ENCODE results near the gene KLHL42.

KLHL42 gene

DNA sequence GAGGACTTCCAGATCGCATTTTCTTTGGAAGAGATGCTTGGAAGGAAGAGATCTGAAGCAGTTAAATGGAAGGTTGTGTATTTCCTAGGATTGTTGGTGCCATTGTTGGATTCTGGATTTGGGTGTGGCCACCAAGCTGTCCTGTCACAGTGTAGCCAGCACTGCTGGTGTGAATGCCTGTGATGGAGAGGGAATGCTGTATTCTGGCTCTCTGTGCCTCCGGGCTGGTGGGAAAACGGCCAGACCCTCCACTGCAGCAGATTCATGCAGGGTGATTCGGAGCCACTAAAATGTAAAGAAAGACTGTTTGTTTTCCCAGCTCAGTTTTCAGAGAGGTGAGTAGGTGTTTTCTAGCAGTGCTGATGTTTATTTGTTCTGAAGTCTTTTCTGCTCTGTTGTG is 30.7 kb downstream of the KLHL42 start:
- no peak for DNase-seq (ENCODE audit: extremely low spot score)
- CTCF ChIA-PET = interaction anchor here (1.3 to 3.6 kb wide), 2 partner anchors 9 to 10 kb away, joined by 3 to 39 read pairs; no protein-coding TSS in a partner anchor
- POLR2A ChIA-PET = no interaction called here
- TF ChIP-seq CTCF (IDR thresholded peaks at IDR 0.05; ENCODE audit: control extremely low read depth, extremely low read depth, low read depth, missing control alignments) = no peak

DNA sequence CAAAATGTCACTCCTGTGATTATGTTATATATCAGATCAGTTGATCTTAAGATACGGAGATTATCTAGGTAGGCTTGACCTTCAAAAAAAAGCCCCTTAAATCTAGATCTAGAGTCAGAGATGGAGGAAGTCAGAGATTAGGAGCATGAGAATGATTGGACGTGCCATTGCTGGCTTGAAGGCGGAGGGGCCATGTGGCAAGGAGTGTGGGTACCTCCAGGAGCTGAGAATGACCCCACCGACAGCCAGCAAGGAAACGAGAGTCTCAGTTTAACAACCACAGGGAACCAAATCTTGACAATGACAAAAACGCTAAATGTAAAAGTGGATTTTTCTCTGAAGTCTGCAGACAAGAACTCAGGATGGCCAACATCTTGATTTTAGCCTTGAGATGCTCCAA is 32.5 kb downstream of the KLHL42 start:
- DNase-seq (ENCODE audit: extremely low spot score) = no peak
- TF ChIP-seq CTCF (IDR thresholded peaks at IDR 0.05; ENCODE audit: control extremely low read depth, extremely low read depth, low read depth, missing control alignments) = no peak
- ChIA-PET POLR2A (no interaction called here), CTCF (interaction anchor here (0.8 to 3.6 kb wide), 2 partner anchors 9 to 14 kb away, joined by 4 to 39 read pairs; no protein-coding TSS in a partner anchor)

GRCh38 chr12:27814411-27814810 is 34.4 kb downstream of the KLHL42 start:
- TF ChIP-seq CTCF (IDR thresholded peaks at IDR 0.05; ENCODE audit: control extremely low read depth, extremely low read depth, low read depth, missing control alignments) = no peak
- no peak for DNase-seq (ENCODE audit: extremely low spot score)
- ChIA-PET CTCF (interaction anchor here (1.9 kb wide), 1 partner anchor 9 kb away, joined by 8 read pairs; no protein-coding TSS in a partner anchor), POLR2A (no interaction called here)

DNA sequence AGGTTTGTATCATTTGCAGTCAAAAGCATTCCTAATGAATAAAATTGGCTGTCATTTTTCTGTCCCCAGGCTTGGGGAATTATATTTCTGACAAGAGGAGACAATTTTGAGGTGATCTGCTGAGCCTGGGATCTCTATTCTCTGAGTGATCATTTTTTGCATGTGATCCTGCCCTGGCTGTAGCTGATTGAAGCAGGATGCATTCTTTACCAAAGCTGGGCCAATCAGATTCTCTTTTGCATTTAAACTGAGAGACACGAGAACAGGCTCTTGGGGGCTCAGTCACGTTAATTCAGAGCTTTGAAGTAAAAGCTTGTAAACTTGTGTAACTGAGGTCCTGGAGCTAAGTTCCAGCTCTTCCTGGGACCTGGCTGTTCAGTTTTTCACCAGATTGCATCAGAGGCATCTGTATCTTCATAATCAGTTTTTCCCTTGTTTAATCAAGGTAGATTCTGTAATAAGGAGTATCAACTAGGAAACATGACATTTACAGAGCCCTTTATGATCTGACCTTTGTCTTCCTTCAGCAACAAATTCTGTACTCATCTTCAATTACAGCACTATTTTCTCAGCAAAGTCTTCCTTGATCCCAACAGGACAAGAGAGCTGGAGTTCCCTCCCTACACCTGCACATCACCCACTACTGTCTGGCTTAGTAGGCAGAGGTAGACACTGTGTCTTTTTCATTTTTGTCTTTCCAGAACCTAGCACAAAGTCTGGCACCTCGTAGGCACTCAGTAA is 35.0 kb downstream of the KLHL42 start:
- TF ChIP-seq CTCF (IDR thresholded peaks at IDR 0.05; ENCODE audit: control extremely low read depth, extremely low read depth, low read depth, missing control alignments) = no peak
- ChIA-PET POLR2A (no interaction called here), CTCF (interaction anchor here (1.7 to 1.9 kb wide), 2 partner anchors 9 to 19 kb away, joined by 5 to 8 read pairs; no protein-coding TSS in a partner anchor)
- no peak for DNase-seq (ENCODE audit: extremely low spot score)

GRCh38 chr12:27817766-27818165 is 37.7 kb downstream of the KLHL42 start:
- CTCF ChIA-PET = interaction anchor here (1.6 kb wide), 1 partner anchor 8 kb away, joined by 3 read pairs; no protein-coding TSS in a partner anchor
- no peak for DNase-seq (ENCODE audit: extremely low spot score)
- no peak for TF ChIP-seq CTCF (IDR thresholded peaks at IDR 0.05; ENCODE audit: control extremely low read depth, extremely low read depth, low read depth, missing control alignments)
- POLR2A ChIA-PET = no interaction called here

GRCh38 chr12:27818401-27818918 is 38.4 kb downstream of the KLHL42 start:
- CTCF ChIA-PET = interaction anchor here (2.1 kb wide), 1 partner anchor 122 kb away, joined by 5 read pairs; no protein-coding TSS in a partner anchor

More at GRCh38 chr12:27818401-27818918, 38.4 kb downstream of the KLHL42 start:
- POLR2A ChIA-PET = no interaction called here
- TF ChIP-seq CTCF (IDR thresholded peaks at IDR 0.05; ENCODE audit: control extremely low read depth, extremely low read depth, low read depth, missing control alignments) = no peak
- DNase-seq (ENCODE audit: extremely low spot score) = no peak
